ENCODE data around the gene ACAT1. TPM values are rescaled to one million over a fixed set of nuclear protein-coding genes. Genes with fewer than 3 reads are reported as not detected.
A peak's percentile ranks its signal among the peaks of the same experiment; 100 is the strongest.

Gene ACAT1
- total and polyA plus RNA-seq, 2 of the 8 experiments (the other 6 are each of a cell fraction or from before 2014, with no cell fraction given), result 30.4 to 30.9 TPM

DNA sequence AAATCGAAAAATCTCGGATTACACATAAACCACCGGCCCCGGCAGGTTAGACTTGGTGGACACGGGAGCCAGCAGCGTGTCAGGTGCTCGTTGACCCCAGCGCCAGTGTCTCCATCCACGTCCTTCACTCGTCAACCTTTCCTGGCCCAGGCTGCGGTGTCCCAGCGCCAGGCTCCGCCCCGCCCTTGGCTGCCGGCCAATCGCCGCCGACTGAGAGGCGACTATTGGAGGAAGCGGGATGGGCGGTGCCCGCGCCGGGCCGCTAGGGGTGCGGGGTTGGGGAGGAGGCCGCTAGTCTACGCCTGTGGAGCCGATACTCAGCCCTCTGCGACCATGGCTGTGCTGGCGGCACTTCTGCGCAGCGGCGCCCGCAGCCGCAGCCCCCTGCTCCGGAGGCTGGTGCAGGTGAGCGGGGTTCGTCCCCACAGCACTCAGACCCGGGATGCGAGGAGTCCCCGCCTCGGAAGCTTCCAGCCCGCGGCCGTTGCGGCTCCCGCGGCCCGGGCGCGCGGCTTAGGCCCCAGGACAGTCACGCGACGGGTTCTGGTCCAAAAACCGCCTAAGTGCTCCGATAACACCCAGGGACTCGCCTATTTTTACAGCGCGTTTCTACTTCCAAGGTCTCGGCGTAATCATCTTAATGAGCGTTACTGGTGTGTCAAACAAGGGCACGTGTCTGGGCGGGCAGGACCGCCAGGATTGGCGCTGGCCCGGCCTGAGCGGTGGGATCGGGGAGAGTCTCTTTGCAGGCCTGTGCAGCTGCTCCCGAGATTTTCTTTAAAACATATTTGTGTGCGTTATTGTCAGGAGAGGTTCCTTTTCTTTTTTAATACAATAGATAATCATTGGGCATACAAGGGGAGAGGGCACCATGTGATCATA lies at the start of gene ACAT1 (continued):
- TF ChIP-seq RNF2 (IDR thresholded peaks at IDR 0.05; ENCODE audit: borderline replicate concordance, low read depth, low read length, missing control alignments, poor library complexity, severe bottlenecking) (no peak), RAD21 (IDR thresholded peaks at IDR 0.05 in 1 of 2, conservative IDR thresholded peaks at IDR 0.05 in 1 of 2; ENCODE audit: low read depth in 2 of 2, low read length in 2 of 2) (peak in 1 of 2 experiments; percentile 29; a peak in 2 of 4 replicates), TAF1 (IDR thresholded peaks at IDR 0.05; ENCODE audit: low read depth, low read length) (peak; percentile 92), CBX5 (IDR thresholded peaks at IDR 0.05; ENCODE audit: low read depth, low read length) (no peak), POLR2AphosphoS5 (IDR thresholded peaks at IDR 0.05; ENCODE audit: low read depth, low read length) (peak; percentile 86), TBP (IDR thresholded peaks at IDR 0.05; ENCODE audit: low read depth, low read length) (peak; percentile 85), PHF8 (conservative IDR thresholded peaks at IDR 0.05; ENCODE audit: low read depth, low read length) (peak; percentile 84), TEAD4 (IDR thresholded peaks at IDR 0.05; ENCODE audit: low read depth, low read length) (no peak), YY1 (IDR thresholded peaks at IDR 0.05; ENCODE audit: low read depth, low read length) (0 out of 2 replicates have a peak, but pooled peaks have one; percentile 29), POU5F1 (IDR thresholded peaks at IDR 0.05; ENCODE audit: low read depth, low read length) (no peak), EZH2 (IDR thresholded peaks at IDR 0.05; ENCODE audit: low read depth, low read length, severe bottlenecking) (peak; percentile 42), TAF7 (optimal IDR thresholded peaks at IDR 0.05; ENCODE audit: borderline replicate concordance, low read depth, low read length) (peak; percentile 85), TCF12 (IDR thresholded peaks at IDR 0.05; ENCODE audit: low read depth, low read length) (no peak), HDAC2 (IDR thresholded peaks at IDR 0.05; ENCODE audit: borderline replicate concordance in 1 of 2, low read depth in 2 of 2, low read length in 2 of 2) (no peak)
- TF ChIP-seq, protein P1, sequence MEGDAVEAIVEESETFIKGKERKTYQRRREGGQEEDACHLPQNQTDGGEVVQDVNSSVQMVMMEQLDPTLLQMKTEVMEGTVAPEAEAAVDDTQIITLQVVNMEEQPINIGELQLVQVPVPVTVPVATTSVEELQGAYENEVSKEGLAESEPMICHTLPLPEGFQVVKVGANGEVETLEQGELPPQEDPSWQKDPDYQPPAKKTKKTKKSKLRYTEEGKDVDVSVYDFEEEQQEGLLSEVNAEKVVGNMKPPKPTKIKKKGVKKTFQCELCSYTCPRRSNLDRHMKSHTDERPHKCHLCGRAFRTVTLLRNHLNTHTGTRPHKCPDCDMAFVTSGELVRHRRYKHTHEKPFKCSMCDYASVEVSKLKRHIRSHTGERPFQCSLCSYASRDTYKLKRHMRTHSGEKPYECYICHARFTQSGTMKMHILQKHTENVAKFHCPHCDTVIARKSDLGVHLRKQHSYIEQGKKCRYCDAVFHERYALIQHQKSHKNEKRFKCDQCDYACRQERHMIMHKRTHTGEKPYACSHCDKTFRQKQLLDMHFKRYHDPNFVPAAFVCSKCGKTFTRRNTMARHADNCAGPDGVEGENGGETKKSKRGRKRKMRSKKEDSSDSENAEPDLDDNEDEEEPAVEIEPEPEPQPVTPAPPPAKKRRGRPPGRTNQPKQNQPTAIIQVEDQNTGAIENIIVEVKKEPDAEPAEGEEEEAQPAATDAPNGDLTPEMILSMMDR (IDR thresholded peaks at IDR 0.05; ENCODE audit: control extremely low read depth in 1 of 3, insufficient read depth in 1 of 3, low read depth in 1 of 3, low read length in 3 of 3), result peak; percentile 23 to 34 (median 33); a peak in 3 of 4 replicates
- TF ChIP-seq, protein P2, sequence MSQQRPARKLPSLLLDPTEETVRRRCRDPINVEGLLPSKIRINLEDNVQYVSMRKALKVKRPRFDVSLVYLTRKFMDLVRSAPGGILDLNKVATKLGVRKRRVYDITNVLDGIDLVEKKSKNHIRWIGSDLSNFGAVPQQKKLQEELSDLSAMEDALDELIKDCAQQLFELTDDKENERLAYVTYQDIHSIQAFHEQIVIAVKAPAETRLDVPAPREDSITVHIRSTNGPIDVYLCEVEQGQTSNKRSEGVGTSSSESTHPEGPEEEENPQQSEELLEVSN (IDR thresholded peaks at IDR 0.05), result peak; percentile 83
- TF ChIP-seq, protein P3, sequence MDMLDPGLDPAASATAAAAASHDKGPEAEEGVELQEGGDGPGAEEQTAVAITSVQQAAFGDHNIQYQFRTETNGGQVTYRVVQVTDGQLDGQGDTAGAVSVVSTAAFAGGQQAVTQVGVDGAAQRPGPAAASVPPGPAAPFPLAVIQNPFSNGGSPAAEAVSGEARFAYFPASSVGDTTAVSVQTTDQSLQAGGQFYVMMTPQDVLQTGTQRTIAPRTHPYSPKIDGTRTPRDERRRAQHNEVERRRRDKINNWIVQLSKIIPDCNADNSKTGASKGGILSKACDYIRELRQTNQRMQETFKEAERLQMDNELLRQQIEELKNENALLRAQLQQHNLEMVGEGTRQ (IDR thresholded peaks at IDR 0.05; ENCODE audit: low read length), result 0 out of 2 replicates have a peak, but pooled peaks have one; percentile 30

Data from H1 (cell line).